ENCODE data around the gene CYB561. TPM values are rescaled to one million over a fixed set of nuclear protein-coding genes. Genes with fewer than 3 reads are reported as not detected.

Gene CYB561
- total and polyA plus RNA-seq, 2 of the 4 experiments (the other 2 are of a cell fraction): 2.5 to 3.0 TPM

- 71% methylated on average over 2 of the region's 10 CpGs; no CpG with 5 or more reads in 1 of the 2 experiments for WGBS, 2 experiments (ENCODE audit: extremely low coverage in 2 of 2, insufficient read length in 1 of 2)
- H4K8ac ChIP-seq (ENCODE audit: low read depth in 2 of 2, low read length in 2 of 2): no peak overlapping the region
- H2AK5ac ChIP-seq (ENCODE audit: low read depth, low read length): no peak overlapping the region
- no peak overlapping the region for H4K91ac ChIP-seq (ENCODE audit: insufficient read depth, low read depth, low read length)
- intact Hi-C loops (cut with micrococcal nuclease) (no loop called here), dilution Hi-C loops (cut with HindIII; ENCODE audit: low sequenced_read_pairs, unreplicated experiment) (no loop called here), in situ Hi-C loops (cut with MboI; ENCODE audit: low sequenced_read_pairs) (no loop called here)
- no peak overlapping the region for H2BK5ac ChIP-seq (ENCODE audit: low read depth, low read length, poor library complexity, severe bottlenecking)
- no peak overlapping the region for H3K4ac ChIP-seq (ENCODE audit: low read depth, low read length)
- H3K18ac ChIP-seq (ENCODE audit: low read depth, low read length): no peak overlapping the region
- no peaks in the 10 kb centered on the region for H3K9me3 ChIP-seq (ENCODE audit: control insufficient read depth, insufficient read depth, low read length)
- H2BK120ac ChIP-seq (ENCODE audit: low read depth, low read length): no peak overlapping the region
- H4K20me1 ChIP-seq (ENCODE audit: insufficient read depth, low read length): no peaks in the 10 kb centered on the region
- TF ChIP-seq ELK1 (IDR thresholded peaks at IDR 0.05; ENCODE audit: borderline replicate concordance, low read depth, low read length): no peak
- TF ChIP-seq BHLHE40 (IDR thresholded peaks at IDR 0.05; ENCODE audit: low read depth, low read length): no peak
- TF ChIP-seq MAFK (IDR thresholded peaks at IDR 0.05; ENCODE audit: low read depth, low read length): no peak
- TF ChIP-seq POLR2A (IDR thresholded peaks at IDR 0.05; ENCODE audit: low read depth, low read length): no peak
- TF ChIP-seq CEBPB (IDR thresholded peaks at IDR 0.05; ENCODE audit: low read depth, low read length): no peak
- no peak for TF ChIP-seq MXI1 (IDR thresholded peaks at IDR 0.05; ENCODE audit: borderline replicate concordance, low read depth, low read length)
- peaks cover 17% of the 10 kb centered on the region for H3K27me3 ChIP-seq (ENCODE audit: control insufficient read depth, insufficient read depth, low read length)
- H3K9me1 ChIP-seq (ENCODE audit: insufficient read depth, low read length): peaks cover 5% of the 10 kb centered on the region; the same call in 1 of the 2 replicates
- no TSS peak for BruUV-seq (replicated peaks)
- ATAC-seq (ENCODE audit: low read depth) (no peak), DNase-seq (no peak)
- no peak overlapping the region for H4K5ac ChIP-seq (ENCODE audit: low read depth, low read length)
- H3K36me3 ChIP-seq (ENCODE audit: control insufficient read depth, insufficient read depth, low read length): no peaks in the 10 kb centered on the region
- ChIA-PET POLR2A (ENCODE audit: unreplicated experiment) (no interaction called here), CTCF (no interaction called here)
- H3K27ac ChIP-seq (ENCODE audit: insufficient read depth, low read length): no peak overlapping the region
- peaks cover 11% of the 10 kb centered on the region for H3K4me1 ChIP-seq (ENCODE audit: control insufficient read depth, insufficient read depth, low read length)
- peak overlapping the region; percentile 5 for H2AK9ac ChIP-seq (replicated peaks; ENCODE audit: low read depth, low read length, poor library complexity)
- no peak overlapping the region for H2AFZ ChIP-seq (replicated peaks; ENCODE audit: low read length, poor library complexity)
- H3K56ac ChIP-seq (ENCODE audit: extremely low read depth, insufficient read depth, low read length): no peak overlapping the region
- H2BK20ac ChIP-seq (ENCODE audit: low read depth, low read length): no peak overlapping the region
- no peak overlapping the region for H3K23ac ChIP-seq (ENCODE audit: low read depth, low read length)
- H3K14ac ChIP-seq (replicated peaks; ENCODE audit: low read depth, low read length): no peak overlapping the region
- H3K79me1 ChIP-seq (ENCODE audit: low read depth in 1 of 2, low read length in 2 of 2): no peaks in the 10 kb centered on the region
- H2BK15ac ChIP-seq (ENCODE audit: low read depth, low read length): no peak overlapping the region
- H3K9ac ChIP-seq (ENCODE audit: low read depth, low read length): no peak overlapping the region
- no peak overlapping the region for H3K4me2 ChIP-seq (ENCODE audit: low read depth, low read length)
- H3K4me3 ChIP-seq (ENCODE audit: insufficient read depth, low read depth, low read length): no peak overlapping the region
Observed at GRCh38 chr17:63474586-63475460, 28.7 kb upstream of the CYB561 start.

Measured in IMR-90 (cell line).